Measurements from ENCODE around the gene CLASRP. TPM values are rescaled to one million over a fixed set of nuclear protein-coding genes. Genes with fewer than 3 reads are reported as not detected.

CLASRP gene
- total and polyA plus RNA-seq, 4 donors, result 11.6 to 97.3 (median 47.8) TPM

- peak; percentile 90 to 99 (median 96) for DNase-seq (ENCODE audit: low read depth in 4 of 6, low spot score in 6 of 6)
- Histone ChIP-seq H3K27ac (ENCODE audit: low read depth, low read length) (peak within 1 kb of the TSS; percentile 97), H3K9me3 (ENCODE audit: control insufficient read depth, insufficient read depth, low read length) (no peaks in the 10 kb centered on the region), H3K4me3 (ENCODE audit: low read depth, low read length) (peak within 1 kb of the TSS; percentile 88), H3K4me1 (ENCODE audit: control insufficient read depth, insufficient read depth, low read length) (peaks cover 66% of the 10 kb centered on the region), H3K36me3 (ENCODE audit: control insufficient read depth, insufficient read depth, low read length) (peaks cover 42% of the 10 kb centered on the region), H3K27me3 (ENCODE audit: control insufficient read depth, insufficient read depth, low read length) (no peaks in the 10 kb centered on the region)
- WGBS (ENCODE audit: insufficient coverage), result under 1% methylated on average over 103 of the region's 103 CpGs
Measured at GRCh38 chr19:45092747-45093678, 54.2 kb downstream of the CLASRP start, which contains the start of gene PPP1R37. Gene PPP1R37, plus strand, starts transcription at chr19:45093179. Its CDS starts 147 bp downstream, at chr19:45093326.

DNA sequence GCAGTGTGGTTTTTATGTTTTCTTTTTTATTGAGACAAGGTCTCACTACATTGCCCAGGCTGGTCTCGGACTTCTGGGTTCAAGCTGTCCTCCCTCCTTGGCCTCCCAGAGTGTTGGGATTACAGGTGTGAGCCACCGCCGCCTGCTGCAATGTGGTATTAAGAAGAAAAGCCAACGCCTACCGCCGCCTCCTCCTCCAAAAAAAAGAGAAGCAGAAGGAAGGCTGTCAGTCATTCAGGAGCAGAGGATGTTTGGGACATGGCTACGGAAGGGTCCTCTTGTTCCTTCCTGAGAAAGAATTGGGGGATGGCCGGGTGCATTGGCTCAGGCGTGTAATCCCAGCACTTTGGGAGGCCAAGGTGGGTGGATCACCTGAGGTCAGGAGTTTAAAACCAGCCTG, 55.3 kb downstream of the CLASRP start:
- Histone ChIP-seq H3K4me1 (ENCODE audit: control insufficient read depth, insufficient read depth, low read length) (peaks cover 77% of the 10 kb centered on the region), H3K4me3 (ENCODE audit: low read depth, low read length) (no peak overlapping the region), H3K27ac (ENCODE audit: low read depth, low read length) (no peak overlapping the region), H3K9me3 (ENCODE audit: control insufficient read depth, insufficient read depth, low read length) (no peaks in the 10 kb centered on the region), H3K27me3 (ENCODE audit: control insufficient read depth, insufficient read depth, low read length) (no peaks in the 10 kb centered on the region), H3K36me3 (ENCODE audit: control insufficient read depth, insufficient read depth, low read length) (peaks cover 38% of the 10 kb centered on the region)
- no peak for DNase-seq (ENCODE audit: low read depth in 4 of 6, low spot score in 6 of 6)
- WGBS (ENCODE audit: insufficient coverage), result 97% methylated on average over 3 of the region's 9 CpGs

- no peak overlapping the region for H3K4me3 ChIP-seq (ENCODE audit: low read depth, low read length)
- H3K27ac ChIP-seq (ENCODE audit: low read depth, low read length), result no peak overlapping the region
- H3K4me1 ChIP-seq (ENCODE audit: control insufficient read depth, insufficient read depth, low read length), result peaks cover 81% of the 10 kb centered on the region
- WGBS (ENCODE audit: insufficient coverage), result 84% methylated on average over 5 of the region's 5 CpGs
- no peaks in the 10 kb centered on the region for H3K9me3 ChIP-seq (ENCODE audit: control insufficient read depth, insufficient read depth, low read length)
- no peak for DNase-seq (ENCODE audit: low read depth in 4 of 6, low spot score in 6 of 6)
- peaks cover 42% of the 10 kb centered on the region for H3K36me3 ChIP-seq (ENCODE audit: control insufficient read depth, insufficient read depth, low read length)
- H3K27me3 ChIP-seq (ENCODE audit: control insufficient read depth, insufficient read depth, low read length), result no peaks in the 10 kb centered on the region
Measured at GRCh38 chr19:45094707-45095106, 55.9 kb downstream of the CLASRP start.

- H3K9me3 ChIP-seq (ENCODE audit: control insufficient read depth, insufficient read depth, low read length), result no peaks in the 10 kb centered on the region
- no peaks in the 10 kb centered on the region for H3K27me3 ChIP-seq (ENCODE audit: control insufficient read depth, insufficient read depth, low read length)
- no peak overlapping the region for H3K27ac ChIP-seq (ENCODE audit: low read depth, low read length)
- H3K36me3 ChIP-seq (ENCODE audit: control insufficient read depth, insufficient read depth, low read length), result peaks cover 46% of the 10 kb centered on the region
- DNase-seq (ENCODE audit: low read depth in 4 of 6, low spot score in 6 of 6), result no peak
- H3K4me3 ChIP-seq (ENCODE audit: low read depth, low read length), result no peak overlapping the region
- H3K4me1 ChIP-seq (ENCODE audit: control insufficient read depth, insufficient read depth, low read length), result peaks cover 82% of the 10 kb centered on the region
- 96% methylated on average over 14 of the region's 14 CpGs for WGBS (ENCODE audit: insufficient coverage)
Measured at GRCh38 chr19:45095496-45096413, 56.9 kb downstream of the CLASRP start.

- DNase-seq (ENCODE audit: low read depth in 4 of 6, low spot score in 6 of 6), result no peak
- Histone ChIP-seq H3K4me1 (ENCODE audit: control insufficient read depth, insufficient read depth, low read length) (peaks cover 82% of the 10 kb centered on the region), H3K27me3 (ENCODE audit: control insufficient read depth, insufficient read depth, low read length) (no peaks in the 10 kb centered on the region), H3K36me3 (ENCODE audit: control insufficient read depth, insufficient read depth, low read length) (peaks cover 51% of the 10 kb centered on the region), H3K9me3 (ENCODE audit: control insufficient read depth, insufficient read depth, low read length) (no peaks in the 10 kb centered on the region), H3K27ac (ENCODE audit: low read depth, low read length) (no peak overlapping the region), H3K4me3 (ENCODE audit: low read depth, low read length) (no peak overlapping the region)
- WGBS (ENCODE audit: insufficient coverage), result 86% methylated on average over 7 of the region's 7 CpGs
Measured at GRCh38 chr19:45096700-45097099, 57.9 kb downstream of the CLASRP start.

DNA sequence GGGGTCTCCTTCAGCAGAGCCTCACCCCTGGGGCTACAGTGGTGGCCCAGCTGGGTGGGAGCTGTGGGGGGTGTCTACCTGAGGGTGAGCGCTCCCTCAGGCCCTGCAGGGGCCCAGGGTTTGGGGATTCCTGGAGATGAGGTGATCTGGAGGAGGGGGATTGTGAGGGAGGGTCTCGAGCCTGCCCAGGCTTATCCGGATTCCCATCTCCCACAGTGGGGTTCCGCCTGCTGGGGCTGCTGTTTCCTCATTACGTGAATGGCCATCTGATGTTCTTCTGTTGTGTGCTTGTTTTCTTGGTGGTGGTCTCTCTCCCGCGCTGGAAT, 58.6 kb downstream of the CLASRP start:
- Histone ChIP-seq H3K27me3 (ENCODE audit: control insufficient read depth, insufficient read depth, low read length) (no peaks in the 10 kb centered on the region), H3K9me3 (ENCODE audit: control insufficient read depth, insufficient read depth, low read length) (no peaks in the 10 kb centered on the region), H3K4me3 (ENCODE audit: low read depth, low read length) (no peak overlapping the region), H3K36me3 (ENCODE audit: control insufficient read depth, insufficient read depth, low read length) (peaks cover 53% of the 10 kb centered on the region), H3K27ac (ENCODE audit: low read depth, low read length) (no peak overlapping the region), H3K4me1 (ENCODE audit: control insufficient read depth, insufficient read depth, low read length) (peaks cover 81% of the 10 kb centered on the region)
- no peak for DNase-seq (ENCODE audit: low read depth in 4 of 6, low spot score in 6 of 6)
- 94% methylated on average over 3 of the region's 7 CpGs for WGBS (ENCODE audit: insufficient coverage)

DNA sequence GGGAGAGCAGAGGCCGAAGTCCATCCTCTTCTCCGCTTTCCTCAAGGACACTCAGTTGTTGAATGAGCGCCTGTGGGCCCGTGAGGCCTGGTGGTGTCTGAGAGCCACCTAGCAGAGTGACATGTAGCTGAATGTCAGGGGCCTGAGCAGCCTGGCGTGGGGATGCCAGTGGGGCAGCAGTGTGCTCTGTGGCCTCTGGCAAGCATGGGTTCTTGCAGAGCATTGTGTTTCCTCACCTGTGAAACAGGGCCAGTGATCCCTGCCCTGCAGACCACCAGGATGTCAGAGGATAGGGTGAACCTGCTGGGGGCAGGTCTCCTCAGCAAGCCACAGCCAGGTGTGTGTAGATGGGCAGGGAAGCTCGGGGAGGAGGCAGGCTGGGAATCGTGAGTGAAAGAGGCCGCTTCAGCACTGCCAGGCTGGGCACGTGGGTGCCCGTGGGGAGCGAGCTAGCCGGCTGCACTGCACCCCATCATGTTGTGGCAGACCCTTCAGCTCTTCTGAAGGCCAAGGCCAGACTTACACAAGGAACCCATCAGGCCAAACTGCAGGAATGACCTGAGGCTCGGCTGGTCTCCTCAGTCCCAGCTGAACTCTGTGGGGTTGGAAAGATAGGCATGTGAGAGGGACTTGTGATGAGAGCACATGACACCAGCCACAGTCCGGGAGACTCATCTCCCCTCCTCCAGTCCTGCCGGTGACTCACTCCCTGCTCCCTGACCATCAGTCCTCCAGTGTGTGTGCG, 59.1 kb downstream of the CLASRP start:
- no peak for DNase-seq (ENCODE audit: low read depth in 4 of 6, low spot score in 6 of 6)
- peaks cover 53% of the 10 kb centered on the region for H3K36me3 ChIP-seq (ENCODE audit: control insufficient read depth, insufficient read depth, low read length)
- H3K4me1 ChIP-seq (ENCODE audit: control insufficient read depth, insufficient read depth, low read length), result peaks cover 84% of the 10 kb centered on the region
- no peak overlapping the region for H3K27ac ChIP-seq (ENCODE audit: low read depth, low read length)
- no peaks in the 10 kb centered on the region for H3K9me3 ChIP-seq (ENCODE audit: control insufficient read depth, insufficient read depth, low read length)
- WGBS (ENCODE audit: insufficient coverage), result 89% methylated on average over 13 of the region's 16 CpGs
- H3K4me3 ChIP-seq (ENCODE audit: low read depth, low read length), result no peak overlapping the region
- H3K27me3 ChIP-seq (ENCODE audit: control insufficient read depth, insufficient read depth, low read length), result no peaks in the 10 kb centered on the region

- 67% methylated on average over 10 of the region's 15 CpGs for WGBS (ENCODE audit: insufficient coverage)
- Histone ChIP-seq H3K36me3 (ENCODE audit: control insufficient read depth, insufficient read depth, low read length) (peaks cover 53% of the 10 kb centered on the region), H3K4me3 (ENCODE audit: low read depth, low read length) (no peak overlapping the region), H3K27ac (ENCODE audit: low read depth, low read length) (no peak overlapping the region), H3K27me3 (ENCODE audit: control insufficient read depth, insufficient read depth, low read length) (no peaks in the 10 kb centered on the region), H3K9me3 (ENCODE audit: control insufficient read depth, insufficient read depth, low read length) (no peaks in the 10 kb centered on the region), H3K4me1 (ENCODE audit: control insufficient read depth, insufficient read depth, low read length) (peaks cover 91% of the 10 kb centered on the region)
- peak in 2 of 6 donors; percentile 44 to 67 for DNase-seq (ENCODE audit: low read depth in 4 of 6, low spot score in 6 of 6)
Measured at GRCh38 chr19:45098521-45099466, 59.9 kb downstream of the CLASRP start.
